ENCODE data around the gene SLC12A4. TPM values are rescaled to one million over a fixed set of nuclear protein-coding genes. Genes with fewer than 3 reads are reported as not detected.
A peak's percentile ranks its signal among the peaks of the same experiment; 100 is the strongest.

The SLC12A4 gene
- total and polyA plus RNA-seq, 2 of the 13 experiments (the other 11 are each of a cell fraction or from before 2014, with no cell fraction given): 65.1 to 84.3 TPM

- TF ChIP-seq, protein P1, sequence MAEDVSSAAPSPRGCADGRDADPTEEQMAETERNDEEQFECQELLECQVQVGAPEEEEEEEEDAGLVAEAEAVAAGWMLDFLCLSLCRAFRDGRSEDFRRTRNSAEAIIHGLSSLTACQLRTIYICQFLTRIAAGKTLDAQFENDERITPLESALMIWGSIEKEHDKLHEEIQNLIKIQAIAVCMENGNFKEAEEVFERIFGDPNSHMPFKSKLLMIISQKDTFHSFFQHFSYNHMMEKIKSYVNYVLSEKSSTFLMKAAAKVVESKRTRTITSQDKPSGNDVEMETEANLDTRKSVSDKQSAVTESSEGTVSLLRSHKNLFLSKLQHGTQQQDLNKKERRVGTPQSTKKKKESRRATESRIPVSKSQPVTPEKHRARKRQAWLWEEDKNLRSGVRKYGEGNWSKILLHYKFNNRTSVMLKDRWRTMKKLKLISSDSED (CRISPR knock-in tag; IDR thresholded peaks at IDR 0.05): no peak
- peak; percentile 100 for TF ChIP-seq MXI1 (IDR thresholded peaks at IDR 0.05; ENCODE audit: borderline replicate concordance, low read depth, low read length)
- peak; percentile 52 for TF ChIP-seq MEIS2 (CRISPR knock-in tag; IDR thresholded peaks at IDR 0.05)
- TF ChIP-seq THAP11 (CRISPR knock-in tag; IDR thresholded peaks at IDR 0.05): peak; percentile 87
- peak; percentile 79 for TF ChIP-seq PHF20 (CRISPR knock-in tag; IDR thresholded peaks at IDR 0.05)
- TF ChIP-seq RNF219 (CRISPR knock-in tag; IDR thresholded peaks at IDR 0.05): no peak; the same call in 1 of the 2 replicates
- no peak; the same call in none of the 2 replicates for TF ChIP-seq ZBTB25 (CRISPR knock-in tag; IDR thresholded peaks at IDR 0.05)
- TF ChIP-seq PLRG1 (conservative IDR thresholded peaks at IDR 0.05): no peak
- no peak for TF ChIP-seq ZKSCAN8 (CRISPR knock-in tag; IDR thresholded peaks at IDR 0.05; ENCODE audit: borderline replicate concordance)
- peak; percentile 76; the same call in 1 of the 2 replicates for TF ChIP-seq XBP1 (CRISPR knock-in tag; IDR thresholded peaks at IDR 0.05)
- peak; percentile 83; the same call in 1 of the 2 replicates for TF ChIP-seq CREB3 (CRISPR knock-in tag; IDR thresholded peaks at IDR 0.05)
- TF ChIP-seq YY1 (IDR thresholded peaks at IDR 0.05; ENCODE audit: insufficient read depth, insufficient replicate concordance, low read depth, low read length): peak; percentile 83
- TF ChIP-seq, protein P2, sequence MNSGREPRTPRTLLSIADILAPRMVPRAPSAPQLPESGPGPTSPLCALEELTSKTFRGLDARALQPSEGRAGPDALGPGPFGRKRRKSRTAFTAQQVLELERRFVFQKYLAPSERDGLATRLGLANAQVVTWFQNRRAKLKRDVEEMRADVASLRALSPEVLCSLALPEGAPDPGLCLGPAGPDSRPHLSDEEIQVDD (CRISPR knock-in tag; IDR thresholded peaks at IDR 0.05; ENCODE audit: borderline replicate concordance): peak; percentile 95
- no peak for TF ChIP-seq HNF4G (IDR thresholded peaks at IDR 0.05; ENCODE audit: borderline replicate concordance, low read depth, low read length)
- 0 out of 2 replicates have a peak, but pooled peaks have one; percentile 15 for TF ChIP-seq HNF4G (CRISPR knock-in tag; IDR thresholded peaks at IDR 0.05; ENCODE audit: borderline replicate concordance, low read depth)
- TF ChIP-seq IRF2 (CRISPR knock-in tag; IDR thresholded peaks at IDR 0.05): peak; percentile 82
- no peak for TF ChIP-seq DZIP1 (CRISPR knock-in tag; IDR thresholded peaks at IDR 0.05)
These were observed 32.9 kb downstream of the SLC12A4 start (continued) for GRCh38 chr16:67935402-67936123.
